GM12875 (cell line): ENCODE measurements around the gene NXN.
"Not testable (repeated sequence)": the region's sequence is repeated elsewhere in the genome, so short reads cannot be mapped to it uniquely, and the experiment has no call there.

ENCODE experiments used
- H3K4me3 ChIP-seq: one replicate; pipeline ENCODE4 v1.5.1; 2011; ENCODE audit warnings: low read depth, low read length, control low read depth
- TF ChIP-seq, protein P1 (sequence below): IDR thresholded peaks from 2 replicates; pipeline ENCODE4 v1.5.1; 2011; ENCODE audit warnings: low read depth, mild to moderate bottlenecking, control low read depth, inconsistent platforms, low read length, moderate library complexity, borderline replicate concordance; ENCODE audit not compliant: insufficient read depth

Gene NXN

DNA sequence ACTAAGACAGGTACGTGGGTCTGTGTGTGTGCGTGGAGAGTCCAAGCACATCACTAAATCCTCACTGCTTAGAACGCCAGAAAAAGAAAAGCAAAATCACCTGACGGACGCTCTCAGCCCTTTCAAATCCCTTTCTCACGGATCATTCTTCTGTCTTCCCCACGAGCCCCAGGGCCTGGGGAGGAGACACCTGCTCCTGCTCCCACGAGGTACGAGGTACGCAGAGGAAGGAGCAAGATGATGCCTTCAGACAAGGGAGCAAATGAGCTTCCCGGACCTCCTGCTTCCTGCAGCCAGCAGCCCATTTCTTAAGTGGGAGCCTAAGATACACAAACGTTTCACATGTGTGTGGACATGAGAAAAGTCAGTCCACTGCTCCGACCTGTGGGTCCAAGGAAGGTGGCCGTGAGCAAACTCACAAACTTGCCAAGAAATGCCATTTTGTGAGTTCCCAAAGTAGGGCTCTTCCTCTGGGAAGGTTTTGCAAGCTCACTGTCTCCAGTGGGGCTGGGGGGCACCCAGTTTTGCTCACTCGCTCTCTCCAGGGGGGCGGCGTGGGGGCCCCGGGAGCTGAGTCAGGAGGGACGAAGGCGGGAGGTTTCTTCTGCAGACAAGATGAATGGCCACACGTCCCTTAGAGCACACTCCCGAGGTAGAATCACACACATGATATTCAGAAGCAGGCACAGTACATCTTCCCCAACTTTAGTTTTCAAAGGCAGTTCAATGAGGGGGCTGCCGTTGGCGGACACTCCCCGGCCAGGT is 129.3 kb downstream of the NXN start:
- H3K4me3 ChIP-seq: no peak overlapping the region
- TF ChIP-seq, protein P1, sequence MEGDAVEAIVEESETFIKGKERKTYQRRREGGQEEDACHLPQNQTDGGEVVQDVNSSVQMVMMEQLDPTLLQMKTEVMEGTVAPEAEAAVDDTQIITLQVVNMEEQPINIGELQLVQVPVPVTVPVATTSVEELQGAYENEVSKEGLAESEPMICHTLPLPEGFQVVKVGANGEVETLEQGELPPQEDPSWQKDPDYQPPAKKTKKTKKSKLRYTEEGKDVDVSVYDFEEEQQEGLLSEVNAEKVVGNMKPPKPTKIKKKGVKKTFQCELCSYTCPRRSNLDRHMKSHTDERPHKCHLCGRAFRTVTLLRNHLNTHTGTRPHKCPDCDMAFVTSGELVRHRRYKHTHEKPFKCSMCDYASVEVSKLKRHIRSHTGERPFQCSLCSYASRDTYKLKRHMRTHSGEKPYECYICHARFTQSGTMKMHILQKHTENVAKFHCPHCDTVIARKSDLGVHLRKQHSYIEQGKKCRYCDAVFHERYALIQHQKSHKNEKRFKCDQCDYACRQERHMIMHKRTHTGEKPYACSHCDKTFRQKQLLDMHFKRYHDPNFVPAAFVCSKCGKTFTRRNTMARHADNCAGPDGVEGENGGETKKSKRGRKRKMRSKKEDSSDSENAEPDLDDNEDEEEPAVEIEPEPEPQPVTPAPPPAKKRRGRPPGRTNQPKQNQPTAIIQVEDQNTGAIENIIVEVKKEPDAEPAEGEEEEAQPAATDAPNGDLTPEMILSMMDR: no peak

DNA sequence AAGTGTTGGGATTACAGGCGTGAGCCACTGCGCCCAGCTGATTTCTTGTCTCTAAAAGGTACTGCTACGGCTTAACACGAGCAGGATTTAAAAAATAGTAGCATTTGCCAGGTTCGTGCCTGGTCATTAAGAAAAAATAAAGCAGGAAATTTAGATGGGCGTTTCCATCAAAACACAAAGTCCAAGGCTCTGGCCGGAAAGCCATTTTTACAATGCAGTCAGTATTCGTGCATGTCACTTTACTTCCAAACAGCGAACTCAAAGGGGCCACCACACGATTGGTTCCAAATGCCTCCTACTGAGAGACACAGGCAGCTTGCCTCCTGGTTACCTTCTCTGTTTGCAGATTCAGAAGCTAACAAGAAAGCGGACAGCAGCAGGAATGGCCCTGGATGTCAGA is 131.2 kb downstream of the NXN start:
- TF ChIP-seq, protein P1: no peak

GRCh38 chr17:846901-847843 is 132.4 kb downstream of the NXN start:
- no peak overlapping the region for H3K4me3 ChIP-seq
- TF ChIP-seq, protein P1: no peak

More for the DNA sequence above, 131.2 kb downstream of the NXN start:
- no peak overlapping the region for H3K4me3 ChIP-seq

DNA sequence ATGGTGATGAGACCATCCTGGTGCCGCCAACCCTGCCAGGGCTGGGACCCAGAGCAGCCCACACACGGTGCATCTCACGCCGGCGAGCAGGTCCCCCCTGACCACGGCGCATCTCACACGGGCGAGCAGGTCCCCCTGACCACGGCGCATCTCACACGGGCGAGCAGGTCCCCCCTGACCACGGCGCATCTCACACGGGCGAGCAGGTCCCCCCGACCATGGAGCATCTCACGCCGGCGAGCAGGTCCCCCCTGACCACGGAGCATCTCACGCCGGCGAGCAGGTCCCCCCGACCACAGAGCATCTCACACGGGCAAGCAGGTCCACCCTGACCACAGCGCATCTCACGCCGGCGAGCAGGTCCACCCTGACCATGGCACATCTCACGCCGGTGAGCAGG is 138.3 kb downstream of the NXN start:
- TF ChIP-seq, protein P1: no peak
- no peak overlapping the region for H3K4me3 ChIP-seq

- TF ChIP-seq, protein P1: no peak
Observed at GRCh38 chr17:838486-838885, 141.1 kb downstream of the NXN start.

DNA sequence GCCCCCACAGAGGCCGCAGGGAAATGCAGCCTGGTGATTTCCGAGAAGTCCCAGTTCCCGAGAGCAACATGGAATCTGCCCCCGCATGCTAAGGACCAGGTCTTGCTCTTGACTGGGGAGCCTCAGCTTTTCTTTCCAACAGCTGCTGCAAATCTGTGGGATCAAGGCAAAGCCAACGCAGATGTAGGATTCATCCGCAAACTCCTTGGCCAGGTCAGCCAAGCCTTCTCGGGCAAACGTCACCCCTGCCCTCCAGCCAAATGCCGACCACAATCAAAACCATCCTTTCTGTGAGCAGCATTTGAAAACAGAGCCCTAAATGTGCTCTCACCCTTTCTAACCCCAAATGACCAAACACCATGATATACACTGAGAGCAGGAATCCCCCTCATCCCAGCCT is 143.4 kb downstream of the NXN start:
- TF ChIP-seq, protein P1: no peak

More at GRCh38 chr17:838486-838885, 141.1 kb downstream of the NXN start:
- H3K4me3 ChIP-seq: no peak overlapping the region

GRCh38 chr17:835721-836120 is 143.9 kb downstream of the NXN start:
- not testable (repeated sequence) for H3K4me3 ChIP-seq

More for the DNA sequence above, 143.4 kb downstream of the NXN start:
- H3K4me3 ChIP-seq: no peak overlapping the region
